HCT116 (cell line): ENCODE data around the gene PASD1.

Experiments
- CTCF ChIP-seq, 3 experiments: fragments of 200-600 bp in 1 of 3; sonication (generic) in 1 of 3; IDR thresholded peaks in 2 of 3; conservative IDR thresholded peaks in 1 of 3; 2 replicates each; pipeline ENCODE4 v1.5.1; 2012 to 2017; ENCODE audit warnings: low read depth in 2 of 3, low read length in 2 of 3, antibody characterized with exemption in 1 of 3, borderline replicate concordance in 1 of 3, control low read depth in 1 of 3, mild to moderate bottlenecking in 1 of 3, mixed read lengths in 1 of 3, mixed run types in 1 of 3, moderate library complexity in 1 of 3; ENCODE audit not compliant: insufficient read depth in 1 of 3
- ELF1 ChIP-seq: IDR thresholded peaks from 2 replicates; pipeline ENCODE4 v1.6.1; 2012; ENCODE audit warnings: low read depth, borderline replicate concordance
- ZFX ChIP-seq: fragments of 450-650 bp; IDR thresholded peaks from 2 replicates; pipeline ENCODE4 v1.6.1; 2017

- TF ChIP-seq ZFX (no peak), CTCF (IDR thresholded peaks at IDR 0.05 in 2 of 3, conservative IDR thresholded peaks at IDR 0.05 in 1 of 3; ENCODE audit: borderline replicate concordance in 1 of 3, insufficient read depth in 1 of 3, low read depth in 2 of 3, low read length in 2 of 3) (no peak), ELF1 (no peak)
Observed at GRCh38 chrX:151714362-151714761, 150.9 kb downstream of the PASD1 start.
